IPS-NIHi11 (cell line): Measurements from ENCODE around the gene CCNYL1.
"Not testable (repeated sequence)": the region's sequence is repeated elsewhere in the genome, so short reads cannot be mapped to it uniquely, and the experiment has no call there.

Experiments
- DNase-seq: peaks from one replicate; pipeline ENCODE4 v3.0.0; 2012; ENCODE audit warnings: mixed read lengths, low spot score

Gene CCNYL1

GRCh38 chr2:207697411-207697810, 14.0 kb upstream of the CCNYL1 start:
- DNase-seq = no peak

GRCh38 chr2:207698301-207698700, 13.1 kb upstream of the CCNYL1 start:
- no peak for DNase-seq

- no peak for DNase-seq
Observed at GRCh38 chr2:207704078-207704477, 7.4 kb upstream of the CCNYL1 start.

- no peak for DNase-seq
Observed at GRCh38 chr2:207704671-207705070, 6.8 kb upstream of the CCNYL1 start.

GRCh38 chr2:207706936-207707860, 4.2 kb upstream of the CCNYL1 start:
- DNase-seq = no peak

GRCh38 chr2:207711750-207712530, 500 bp downstream of the CCNYL1 start:
- peak; percentile 70 for DNase-seq

- DNase-seq = no peak
Observed at GRCh38 chr2:207716056-207716455, 4.6 kb downstream of the CCNYL1 start.

GRCh38 chr2:207718521-207718920, 7.1 kb downstream of the CCNYL1 start:
- no peak for DNase-seq

GRCh38 chr2:207719008-207719407, 7.6 kb downstream of the CCNYL1 start:
- no peak for DNase-seq

GRCh38 chr2:207719655-207720054, 8.2 kb downstream of the CCNYL1 start:
- DNase-seq = not testable (repeated sequence)

- DNase-seq = no peak
Observed at GRCh38 chr2:207720517-207721187, 9.2 kb downstream of the CCNYL1 start.

GRCh38 chr2:207722773-207723424, 11.5 kb downstream of the CCNYL1 start:
- no peak for DNase-seq

- DNase-seq = not testable (repeated sequence)
Observed at GRCh38 chr2:207723425-207723787, 12.0 kb downstream of the CCNYL1 start.

GRCh38 chr2:207724113-207724512, 12.7 kb downstream of the CCNYL1 start:
- DNase-seq = no peak

- DNase-seq = no peak
Observed at GRCh38 chr2:207725873-207726578, 14.6 kb downstream of the CCNYL1 start.

- DNase-seq = no peak
Observed at GRCh38 chr2:207727261-207727660, 15.8 kb downstream of the CCNYL1 start.

GRCh38 chr2:207729465-207729998, 18.1 kb downstream of the CCNYL1 start:
- DNase-seq = no peak

- no peak for DNase-seq
Observed at GRCh38 chr2:207731138-207731537, 19.7 kb downstream of the CCNYL1 start.

- DNase-seq = no peak
Observed at GRCh38 chr2:207733597-207734240, 22.3 kb downstream of the CCNYL1 start.

- DNase-seq = no peak
Observed at GRCh38 chr2:207734264-207734635, 22.8 kb downstream of the CCNYL1 start.
